Central memory CD4-positive, alpha-beta T cell (primary cell): Measurements from ENCODE around the gene LYZL6.
"Not testable (repeated sequence)": the region's sequence is repeated elsewhere in the genome, so short reads cannot be mapped to it uniquely, and the experiment has no call there.

ENCODE experiments used
- DNase-seq: peaks from one replicate; pipeline ENCODE4 v3.0.0; 2022

LYZL6 gene

DNA sequence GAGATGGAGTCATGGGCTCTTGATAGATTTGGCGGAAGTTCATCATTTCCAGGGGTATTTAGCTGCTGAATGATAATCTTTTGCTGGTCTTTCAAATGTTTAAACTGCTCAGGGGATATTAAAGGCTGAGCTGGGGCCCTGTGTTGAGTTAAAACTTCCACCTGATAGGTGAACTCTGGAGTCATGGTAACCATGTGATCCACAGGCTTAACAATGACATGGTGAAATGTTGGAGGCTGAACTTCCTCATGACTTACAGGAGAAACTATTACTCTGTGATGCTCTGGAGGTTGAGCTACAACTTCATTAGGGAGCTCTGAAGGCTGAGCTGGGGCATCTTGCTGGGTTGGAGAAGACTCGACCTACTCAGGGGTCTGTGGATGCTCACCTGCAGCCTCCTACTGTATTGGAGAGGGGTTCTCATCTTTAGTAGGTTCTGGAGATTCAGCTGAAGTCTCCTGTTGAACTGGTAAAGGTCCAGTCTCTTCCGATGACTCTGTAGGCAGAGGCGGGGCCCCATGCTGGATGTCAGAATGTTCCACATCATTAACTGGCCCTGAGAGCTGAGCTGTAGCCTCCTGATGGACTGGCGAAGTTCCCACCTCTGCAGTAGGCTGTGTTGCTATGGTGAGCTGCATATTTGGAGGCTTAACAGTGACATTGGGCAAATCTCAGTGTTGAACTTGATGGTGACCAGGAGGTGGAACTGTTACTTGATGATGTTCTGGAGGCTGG lies 37.2 kb downstream of the LYZL6 start:
- DNase-seq, result no peak

DNA sequence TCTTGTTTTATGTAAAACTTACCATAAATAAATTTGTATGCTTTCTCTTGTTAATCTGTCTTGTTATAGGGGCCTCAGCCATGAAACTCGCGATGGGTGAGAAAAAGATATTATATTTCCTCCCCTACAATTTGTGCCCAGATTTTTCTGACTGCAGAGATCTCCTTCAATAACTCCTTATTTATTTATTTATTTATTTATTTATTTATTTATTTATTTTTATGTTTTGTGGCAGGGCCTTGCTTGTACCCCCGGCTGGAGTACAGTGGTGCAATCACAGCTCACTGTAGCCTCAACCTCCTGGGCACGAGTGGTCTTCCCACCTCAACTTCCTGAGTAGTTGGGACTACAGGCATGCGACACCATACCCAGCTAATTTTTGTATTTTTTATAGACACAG lies 40.1 kb downstream of the LYZL6 start:
- DNase-seq, result no peak

DNA sequence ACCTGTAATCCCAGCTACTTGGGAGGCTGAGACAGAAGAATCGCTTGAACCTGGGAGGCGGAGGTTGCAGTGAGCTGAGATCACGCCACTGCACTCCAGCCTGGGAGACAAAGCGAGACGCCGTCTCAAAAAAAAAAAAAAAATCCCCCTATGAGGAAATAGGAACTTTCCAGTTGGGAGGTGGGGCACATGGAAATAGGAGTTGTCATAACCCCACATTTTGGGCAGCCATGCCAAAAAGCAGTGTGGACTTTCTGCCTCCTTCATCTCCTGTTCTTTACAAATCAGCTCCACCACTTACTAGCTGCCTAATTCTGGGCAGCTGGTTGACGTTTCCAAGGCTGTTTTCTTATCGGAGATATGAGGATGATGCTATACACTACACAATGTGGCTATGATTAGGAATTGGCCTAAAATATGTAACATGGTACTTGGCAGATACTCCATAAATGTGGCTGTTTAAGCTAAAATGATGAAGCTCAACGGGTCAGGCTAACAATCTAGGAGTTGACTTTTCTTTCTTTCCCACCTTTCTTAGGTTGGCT lies 41.8 kb downstream of the LYZL6 start:
- no peak for DNase-seq

DNA sequence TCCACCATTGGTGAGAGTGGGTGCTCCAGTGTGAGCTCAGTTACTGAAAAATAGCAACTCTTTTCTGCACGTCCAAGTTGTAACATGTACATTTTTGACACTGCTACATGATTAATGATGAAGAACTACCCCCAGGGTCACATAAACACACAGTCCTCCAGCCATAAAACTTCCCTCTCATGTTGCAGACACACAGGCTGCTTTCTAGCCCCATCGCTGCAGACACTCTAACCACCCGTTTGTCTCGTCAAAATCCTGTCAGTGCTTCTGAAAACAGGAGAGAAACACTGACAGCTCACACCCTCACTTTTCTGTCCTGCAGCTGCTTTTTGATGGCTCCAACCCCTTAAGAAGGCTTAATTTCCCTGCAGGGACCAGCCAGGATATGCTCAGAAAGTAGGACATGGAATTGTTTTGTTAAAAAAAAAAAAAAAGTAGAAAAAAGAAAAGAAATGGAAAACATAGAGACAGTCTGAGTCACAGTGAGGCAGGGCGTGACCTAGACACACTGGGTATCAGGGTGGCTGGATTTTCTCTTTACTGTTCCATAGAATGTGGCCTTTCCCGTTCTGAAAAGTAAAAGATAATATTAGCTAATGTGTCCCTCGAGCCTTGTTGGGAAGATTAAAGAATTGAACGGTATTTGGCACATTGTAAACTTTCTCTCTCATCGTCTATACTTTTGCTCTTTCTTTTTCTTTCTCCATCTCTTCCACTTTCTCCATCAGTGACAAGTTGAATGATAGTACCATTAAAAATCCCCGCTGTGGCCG lies 42.6 kb downstream of the LYZL6 start:
- DNase-seq, result no peak

DNA sequence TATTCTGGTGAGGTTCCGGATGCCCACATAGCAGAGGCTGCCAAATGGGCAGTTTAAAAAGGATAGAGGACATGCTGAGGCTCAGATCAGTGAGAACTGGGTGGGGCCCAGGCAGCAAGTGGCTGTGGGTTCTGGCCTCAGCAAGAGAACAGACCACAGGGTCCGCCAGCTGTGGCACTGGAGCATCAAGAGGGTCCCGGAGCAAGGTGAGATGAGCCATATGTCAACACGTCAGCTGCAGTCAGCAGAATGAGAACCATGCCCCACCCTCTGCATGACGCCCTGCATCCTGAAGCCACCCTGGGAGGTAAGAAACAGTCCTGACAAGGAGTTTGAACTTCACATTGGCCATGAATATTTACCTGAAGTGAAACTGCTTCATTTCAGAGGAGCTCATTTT lies 43.2 kb downstream of the LYZL6 start:
- DNase-seq, result no peak

DNA sequence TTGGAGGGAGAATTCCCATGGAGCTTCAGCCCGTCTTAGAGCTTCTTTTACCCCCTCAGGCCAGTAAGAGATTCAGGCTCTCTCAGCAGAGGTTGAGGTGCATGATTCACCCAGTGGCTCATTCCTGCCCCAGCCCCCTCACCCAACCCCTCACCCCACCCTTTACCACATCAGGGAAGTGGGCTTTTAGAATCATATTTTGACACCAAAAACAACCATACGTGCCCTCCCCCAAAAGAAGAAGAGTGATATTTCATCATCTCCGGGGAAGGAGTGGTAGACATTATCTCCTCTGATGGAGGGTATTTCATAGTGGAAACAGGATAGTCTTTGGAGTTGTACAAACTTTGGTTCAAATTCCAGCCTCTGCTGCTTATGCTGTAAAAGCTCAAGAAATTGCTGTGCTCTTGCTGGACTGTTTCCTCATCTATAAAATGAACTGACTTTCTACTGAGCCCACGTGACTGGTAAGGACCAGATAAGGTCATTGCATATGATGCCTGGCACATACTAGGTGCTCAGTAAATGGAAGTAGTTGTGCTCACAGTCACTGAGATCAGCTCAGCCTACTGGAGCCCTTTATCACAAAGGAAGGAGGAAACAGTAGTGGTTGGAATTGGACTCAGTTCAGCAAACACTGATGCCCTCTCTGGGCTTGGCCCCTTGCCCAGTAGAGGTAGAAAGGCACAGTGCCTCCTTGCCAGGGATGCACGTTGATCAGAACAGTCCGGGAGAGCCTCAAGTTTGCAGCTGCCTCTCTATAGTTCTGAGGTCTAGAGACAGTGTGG lies 45.0 kb downstream of the LYZL6 start:
- no peak for DNase-seq

DNA sequence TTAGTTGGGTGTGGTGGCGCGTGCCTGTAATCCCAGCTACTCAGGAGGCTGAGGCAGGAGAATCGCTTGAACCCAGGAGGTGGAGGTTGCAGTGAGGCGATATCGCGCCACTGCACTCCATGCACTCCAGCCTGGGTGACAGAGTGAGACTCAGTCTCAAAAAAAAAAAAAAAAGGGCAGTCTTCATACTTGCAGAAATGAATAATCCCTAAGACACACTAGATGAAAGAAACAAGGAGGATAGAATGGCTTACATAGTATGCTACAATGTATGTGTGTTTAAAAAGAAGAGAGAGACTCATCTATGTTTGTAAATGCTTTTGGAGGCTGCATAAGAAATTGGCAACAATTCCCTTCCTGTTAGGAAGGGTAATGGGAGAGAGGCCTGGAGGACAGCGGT lies 45.7 kb downstream of the LYZL6 start:
- not testable (repeated sequence) for DNase-seq

DNA sequence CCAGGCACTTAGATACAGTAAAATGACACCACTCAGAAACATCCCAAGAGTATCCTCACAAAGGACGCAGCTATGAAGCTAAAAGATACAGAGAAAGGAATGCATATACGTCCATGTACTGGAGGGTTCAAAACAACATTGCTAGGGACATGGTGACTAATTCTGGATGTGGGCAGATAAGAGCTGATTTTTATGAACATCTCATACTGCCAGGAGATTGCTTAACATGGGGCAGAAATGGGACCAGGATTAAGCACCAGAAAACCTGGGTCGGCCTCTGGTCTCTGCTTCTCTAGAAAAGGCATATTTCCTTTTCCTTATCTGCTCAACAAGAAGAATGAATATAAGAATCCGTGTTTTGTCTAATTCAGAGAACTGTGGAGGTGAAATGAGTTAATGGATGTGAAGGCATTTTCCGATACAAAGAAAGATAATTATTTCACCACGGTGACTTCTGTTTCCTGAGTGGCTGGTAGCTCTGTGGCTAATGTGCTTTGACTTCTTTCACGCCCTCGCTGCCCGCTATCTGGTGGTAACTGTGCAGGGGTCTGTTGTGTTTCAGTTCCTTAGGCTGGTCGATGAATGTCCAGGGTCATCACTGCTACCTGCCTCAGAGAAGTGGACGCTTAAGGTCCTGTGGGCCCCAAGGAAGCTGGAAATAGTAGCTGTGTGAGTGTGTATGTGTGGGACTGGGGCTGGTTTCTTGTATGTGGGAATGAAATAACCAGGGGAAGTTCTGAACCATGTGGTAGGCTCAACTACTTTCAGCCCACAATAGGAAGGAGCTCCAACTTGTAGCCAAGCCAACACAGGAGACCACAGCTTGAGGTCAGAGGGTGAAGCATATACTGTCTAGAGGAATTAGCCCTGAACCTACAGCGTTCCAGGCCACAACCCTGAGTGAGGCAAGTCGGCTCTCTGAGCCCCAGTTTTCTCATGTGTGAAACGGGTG lies 47.6 kb downstream of the LYZL6 start:
- DNase-seq, result no peak

DNA sequence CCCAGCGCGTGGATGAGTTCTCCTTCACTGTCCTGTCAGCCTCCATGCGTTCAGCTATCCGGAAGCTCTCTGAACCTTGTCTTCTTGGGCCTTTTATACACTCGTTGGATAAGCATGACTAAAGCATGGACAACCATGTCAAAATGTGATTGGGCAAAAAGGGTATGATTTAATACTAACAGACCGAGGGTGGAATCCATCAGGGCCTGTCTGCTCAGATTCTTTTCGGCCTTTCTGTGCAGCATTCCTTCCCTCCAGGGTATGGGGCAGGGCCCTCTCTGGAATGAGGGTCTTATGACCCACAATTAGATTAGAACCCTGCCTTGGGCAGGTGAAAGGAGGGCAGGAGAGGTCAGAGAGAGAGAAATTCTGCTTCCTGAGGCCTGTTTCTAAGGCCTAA lies 49.3 kb downstream of the LYZL6 start:
- DNase-seq, result no peak

DNA sequence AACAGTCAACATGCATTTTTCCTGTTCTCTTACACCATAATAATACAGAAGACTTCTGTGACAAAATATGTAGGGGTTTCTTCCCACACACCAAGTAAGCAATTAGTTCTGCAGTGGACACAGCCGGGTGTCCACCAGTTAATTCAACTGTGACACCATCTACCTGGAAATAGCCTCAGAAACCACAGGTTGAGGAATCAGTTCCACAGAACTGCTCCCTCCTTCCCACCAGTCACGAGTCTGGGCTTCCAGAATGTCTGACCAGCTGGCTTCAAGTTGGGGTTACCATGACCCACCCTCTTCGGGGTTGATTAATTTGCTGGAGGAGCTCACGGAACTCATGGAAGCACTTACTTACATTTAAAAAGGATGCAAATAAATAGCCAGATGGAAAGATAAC lies 49.8 kb downstream of the LYZL6 start:
- no peak for DNase-seq

DNA sequence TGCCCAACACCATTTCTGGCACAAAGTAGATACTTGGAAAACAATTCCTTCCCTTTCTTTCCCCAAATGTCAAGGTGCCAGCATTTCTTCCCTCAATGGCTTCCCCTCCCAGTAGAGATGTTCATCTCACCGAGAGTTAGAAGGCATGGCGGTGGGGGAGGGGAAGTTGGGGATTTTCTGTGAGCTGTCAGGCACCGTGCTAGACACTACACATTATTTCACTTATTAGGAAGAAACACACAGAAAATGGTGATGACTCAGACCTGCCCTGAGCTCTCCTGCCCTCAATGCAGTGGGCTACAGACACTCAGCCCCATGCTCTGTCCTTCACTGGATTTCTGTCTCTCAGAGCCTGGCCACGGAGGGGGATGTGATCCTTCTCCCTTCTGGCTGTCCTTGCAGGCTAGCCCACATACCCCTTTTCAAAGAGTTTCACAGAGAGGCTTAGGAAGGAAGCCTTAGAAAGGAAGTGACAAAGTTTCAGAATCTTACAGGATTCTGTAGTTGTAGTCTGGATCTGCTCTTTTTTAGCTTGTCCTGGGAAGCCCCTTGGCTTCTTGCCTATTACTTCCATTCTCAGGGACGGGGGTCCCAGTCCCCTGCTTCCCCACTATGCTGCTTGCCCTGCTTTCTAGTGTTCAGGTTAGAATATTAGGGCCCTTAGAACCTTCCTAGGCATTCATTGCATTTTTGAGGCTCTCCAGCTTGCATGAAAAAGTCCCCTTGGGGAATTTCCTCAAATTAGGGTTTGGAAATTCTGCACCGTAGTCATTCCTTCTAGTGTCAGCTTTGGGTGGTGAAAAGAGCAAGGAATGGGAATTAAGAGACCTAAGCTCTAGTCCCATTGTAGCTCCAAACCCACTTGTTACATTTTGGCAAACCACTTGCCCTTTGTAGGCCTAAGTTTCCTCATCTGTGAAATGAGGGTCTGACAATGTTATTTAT lies 51.1 kb downstream of the LYZL6 start:
- no peak for DNase-seq

DNA sequence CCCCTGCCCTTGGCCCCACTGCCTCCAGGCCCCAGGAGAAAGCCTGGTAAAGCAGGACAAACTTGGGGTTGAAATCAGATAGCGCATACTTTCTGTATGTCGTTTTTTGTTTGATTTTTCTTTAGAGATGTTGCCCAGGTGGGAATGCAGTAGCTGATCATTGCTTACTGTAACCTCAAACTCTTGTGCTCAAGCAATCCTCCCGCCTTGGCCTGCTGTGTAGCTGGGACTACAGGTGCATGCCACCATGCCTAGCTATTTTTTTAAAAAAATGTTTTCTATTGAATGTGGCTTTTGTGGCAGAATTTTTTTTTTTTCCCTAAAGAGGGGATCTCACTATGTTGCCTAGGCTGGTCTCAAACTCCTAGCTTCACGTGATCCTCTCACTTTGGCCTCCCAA lies 52.2 kb downstream of the LYZL6 start:
- DNase-seq, result no peak

DNA sequence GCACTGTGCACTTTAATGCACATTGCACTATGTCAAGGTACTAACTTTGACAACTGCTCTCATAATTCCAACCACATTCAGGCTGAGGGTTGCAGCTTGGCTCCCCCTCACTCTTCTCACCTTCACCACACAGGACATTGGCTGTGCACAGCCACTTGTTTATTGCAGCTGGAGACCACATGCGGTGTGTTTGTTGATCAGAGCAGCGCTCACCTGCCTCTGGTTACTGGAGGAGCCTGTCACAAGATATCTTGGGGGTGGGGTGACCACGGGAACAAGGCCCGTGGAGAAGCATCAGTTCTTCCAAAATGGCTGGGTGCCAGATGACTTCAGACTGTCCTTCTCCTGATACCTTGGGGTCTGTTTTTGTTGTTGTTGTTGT lies 52.7 kb downstream of the LYZL6 start:
- DNase-seq, result peak; percentile 64

DNA sequence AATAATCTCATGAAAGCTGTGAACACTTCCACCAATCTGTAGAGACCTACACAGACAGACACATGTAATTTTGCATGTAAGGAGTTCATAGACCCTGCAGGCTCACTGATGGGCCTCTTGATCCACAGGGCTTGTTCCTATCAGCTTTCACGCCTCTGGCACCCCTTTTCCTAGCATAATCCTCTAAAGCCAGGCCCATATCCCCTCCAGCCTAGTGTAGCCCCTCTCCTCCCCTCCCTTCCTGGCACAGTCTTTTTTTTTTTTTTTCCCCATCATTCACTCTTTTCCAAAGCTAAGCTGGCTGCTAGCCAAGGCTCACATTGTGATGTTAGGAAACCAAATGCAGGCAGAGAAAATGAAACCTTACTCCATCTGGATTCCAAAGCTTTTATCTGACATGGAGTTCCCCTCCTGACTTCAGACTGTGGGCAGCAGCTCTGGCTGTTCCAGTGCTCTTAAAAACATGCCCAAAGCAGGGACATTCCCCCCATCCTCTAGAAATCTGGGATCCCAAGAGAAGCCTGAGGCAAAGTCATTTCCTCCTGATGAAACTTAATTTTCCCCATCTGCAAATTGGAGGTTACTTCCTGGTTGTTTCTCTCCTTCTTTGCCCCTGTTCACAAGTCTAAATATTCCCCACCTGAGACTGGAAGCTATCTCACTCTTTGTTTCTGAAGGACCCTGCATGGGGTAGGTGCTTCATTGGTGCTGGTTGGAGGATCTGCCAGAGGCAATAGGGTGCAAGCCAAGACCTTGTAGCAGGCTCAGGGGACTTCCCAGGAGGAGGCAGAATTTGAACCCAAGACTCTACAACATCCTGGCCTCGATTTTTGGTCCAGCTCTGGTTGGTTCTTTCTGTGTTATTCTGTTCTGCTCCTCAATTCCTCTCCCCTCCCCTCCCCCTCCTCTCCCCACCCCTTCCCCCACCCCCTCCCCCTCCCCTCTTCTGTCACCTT lies 53.4 kb downstream of the LYZL6 start:
- no peak for DNase-seq

DNA sequence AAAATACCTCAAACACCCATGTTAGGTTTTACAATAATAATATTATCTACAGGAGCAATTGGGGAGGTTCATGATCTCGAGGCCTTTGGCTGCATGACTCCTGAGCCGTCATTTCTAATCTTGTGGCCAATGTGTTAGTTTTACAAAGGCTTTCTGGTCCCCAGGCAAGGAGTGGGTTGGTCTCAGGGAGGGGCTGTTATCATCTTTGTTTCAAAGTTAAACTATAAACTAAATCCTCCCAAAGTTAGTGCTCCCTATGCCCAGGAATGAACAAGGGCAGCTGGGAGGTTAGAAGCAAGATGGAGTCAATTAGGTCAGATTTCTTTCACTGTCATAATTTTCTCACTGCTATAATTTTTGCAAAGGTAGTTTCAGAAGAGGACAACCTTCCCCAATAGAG lies 54.3 kb downstream of the LYZL6 start:
- no peak for DNase-seq
